GM20000 (cell line): ENCODE data around the gene ARFIP1.

Experiments
- DNase-seq: peaks from one replicate; pipeline ENCODE4 v3.0.0; 2012; ENCODE audit warnings: low spot score
- TF ChIP-seq, protein P1 (sequence below): IDR thresholded peaks from 2 replicates; pipeline ENCODE4 v1.5.1; 2012; ENCODE audit warnings: mild to moderate bottlenecking, control low read depth; ENCODE audit errors: extremely low read depth, missing control alignments

Gene ARFIP1

DNA sequence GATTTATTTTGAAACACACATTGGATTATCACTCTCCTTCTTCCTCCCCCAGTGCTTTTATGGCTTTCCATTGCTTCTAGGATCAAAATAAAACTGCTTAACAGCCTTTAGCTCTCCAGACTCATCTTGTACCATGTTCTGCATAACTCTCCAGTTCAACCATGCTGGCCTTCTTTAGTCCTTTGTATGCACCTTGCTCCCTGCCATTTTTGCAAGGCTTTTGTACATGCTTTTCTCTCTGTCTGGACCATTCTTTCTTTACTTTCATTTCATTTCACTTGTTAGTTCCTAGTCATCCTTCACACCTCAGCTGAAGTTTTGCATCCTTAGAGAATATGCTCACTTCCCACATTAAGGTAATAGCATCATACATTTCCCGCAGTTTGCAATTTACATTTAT lies 6.9 kb downstream of the ARFIP1 start:
- TF ChIP-seq, protein P1, sequence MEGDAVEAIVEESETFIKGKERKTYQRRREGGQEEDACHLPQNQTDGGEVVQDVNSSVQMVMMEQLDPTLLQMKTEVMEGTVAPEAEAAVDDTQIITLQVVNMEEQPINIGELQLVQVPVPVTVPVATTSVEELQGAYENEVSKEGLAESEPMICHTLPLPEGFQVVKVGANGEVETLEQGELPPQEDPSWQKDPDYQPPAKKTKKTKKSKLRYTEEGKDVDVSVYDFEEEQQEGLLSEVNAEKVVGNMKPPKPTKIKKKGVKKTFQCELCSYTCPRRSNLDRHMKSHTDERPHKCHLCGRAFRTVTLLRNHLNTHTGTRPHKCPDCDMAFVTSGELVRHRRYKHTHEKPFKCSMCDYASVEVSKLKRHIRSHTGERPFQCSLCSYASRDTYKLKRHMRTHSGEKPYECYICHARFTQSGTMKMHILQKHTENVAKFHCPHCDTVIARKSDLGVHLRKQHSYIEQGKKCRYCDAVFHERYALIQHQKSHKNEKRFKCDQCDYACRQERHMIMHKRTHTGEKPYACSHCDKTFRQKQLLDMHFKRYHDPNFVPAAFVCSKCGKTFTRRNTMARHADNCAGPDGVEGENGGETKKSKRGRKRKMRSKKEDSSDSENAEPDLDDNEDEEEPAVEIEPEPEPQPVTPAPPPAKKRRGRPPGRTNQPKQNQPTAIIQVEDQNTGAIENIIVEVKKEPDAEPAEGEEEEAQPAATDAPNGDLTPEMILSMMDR = no peak
- DNase-seq = no peak

DNA sequence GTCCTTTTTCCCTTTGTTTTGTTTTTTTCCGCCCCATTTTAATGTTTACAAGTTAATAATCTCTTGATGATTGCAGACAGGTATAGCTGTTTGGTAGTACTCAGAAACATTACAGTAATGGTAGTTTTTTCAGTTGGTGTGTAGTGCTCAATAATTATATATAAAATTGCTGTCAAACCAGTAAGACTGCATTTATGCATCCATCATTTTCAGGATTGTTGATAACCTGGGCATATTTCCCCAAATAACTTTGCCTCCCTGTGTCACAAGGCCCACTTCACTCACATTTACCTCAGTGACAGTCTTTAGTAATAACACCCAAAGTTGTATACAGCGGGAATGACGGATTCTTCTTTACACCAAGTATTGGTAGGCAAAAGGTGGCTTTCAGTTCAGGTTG lies 16.1 kb downstream of the ARFIP1 start:
- TF ChIP-seq, protein P1 = no peak

DNA sequence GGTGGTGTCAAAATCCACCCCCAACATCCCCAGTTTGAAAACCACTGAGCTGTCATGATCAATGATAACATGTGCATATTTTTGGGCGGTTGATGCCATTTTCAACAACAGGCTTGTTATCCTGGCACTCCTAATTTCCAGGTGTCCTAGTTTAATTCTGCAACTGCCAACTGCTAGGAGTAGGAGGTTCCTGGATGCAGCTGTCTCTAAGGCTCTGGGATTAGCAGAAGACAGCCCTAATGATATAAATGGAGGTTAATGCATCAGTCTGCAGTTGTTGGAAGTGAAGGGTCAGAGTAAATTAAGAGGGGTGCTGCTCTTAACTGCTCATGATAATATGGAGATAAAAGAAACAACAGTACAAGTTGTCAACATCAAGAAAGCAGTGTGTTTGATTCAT lies 23.8 kb downstream of the ARFIP1 start:
- DNase-seq = no peak
- TF ChIP-seq, protein P1 = no peak

More for the DNA sequence above, 16.1 kb downstream of the ARFIP1 start:
- DNase-seq = no peak

DNA sequence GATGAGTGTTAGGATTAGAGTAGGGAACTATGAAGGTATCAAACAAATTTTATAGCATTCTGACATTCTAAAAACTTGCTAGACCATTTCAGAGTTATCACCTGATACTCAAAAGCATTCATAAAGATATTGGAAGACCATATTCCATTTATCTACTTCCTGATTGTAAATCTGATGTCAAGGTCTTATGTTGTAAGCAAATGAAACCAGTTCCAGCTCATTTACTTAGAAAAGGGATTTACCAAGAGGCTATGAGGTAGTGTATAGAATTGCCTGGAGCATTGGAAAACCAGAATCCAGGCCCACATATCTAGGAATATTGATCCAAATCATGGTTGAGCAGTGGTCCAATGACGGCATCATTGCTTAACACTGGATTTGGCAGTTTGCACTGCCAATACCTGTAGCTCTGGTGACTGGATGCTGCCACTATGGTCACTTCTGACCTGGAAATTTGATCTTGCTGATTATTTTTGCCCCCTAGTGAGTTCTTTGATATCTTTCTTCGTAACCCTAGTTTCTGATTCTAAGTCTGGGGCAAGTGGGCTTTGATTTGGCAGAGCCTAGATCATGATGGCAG lies 25.4 kb downstream of the ARFIP1 start:
- TF ChIP-seq, protein P1 = no peak
- DNase-seq = no peak

DNA sequence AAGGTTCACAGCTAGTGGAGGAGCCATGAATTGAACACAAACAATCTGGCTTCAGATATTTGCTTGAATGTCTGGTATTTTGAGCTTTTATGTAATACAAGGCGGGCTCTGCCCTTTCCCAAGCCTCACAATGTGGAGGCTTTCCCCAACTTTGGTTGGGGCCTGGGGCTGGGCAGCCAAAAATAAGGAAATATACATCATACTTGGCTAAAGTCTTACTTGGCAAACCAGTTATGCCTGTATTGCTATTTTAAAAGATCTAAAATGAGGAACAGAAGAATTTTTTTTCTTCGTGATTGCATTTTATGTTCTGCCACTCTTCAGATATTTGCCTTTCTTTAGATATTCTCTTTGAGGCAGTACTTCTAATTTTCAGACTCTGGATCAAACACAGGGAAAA lies 26.1 kb downstream of the ARFIP1 start:
- TF ChIP-seq, protein P1 = no peak
- DNase-seq = no peak

DNA sequence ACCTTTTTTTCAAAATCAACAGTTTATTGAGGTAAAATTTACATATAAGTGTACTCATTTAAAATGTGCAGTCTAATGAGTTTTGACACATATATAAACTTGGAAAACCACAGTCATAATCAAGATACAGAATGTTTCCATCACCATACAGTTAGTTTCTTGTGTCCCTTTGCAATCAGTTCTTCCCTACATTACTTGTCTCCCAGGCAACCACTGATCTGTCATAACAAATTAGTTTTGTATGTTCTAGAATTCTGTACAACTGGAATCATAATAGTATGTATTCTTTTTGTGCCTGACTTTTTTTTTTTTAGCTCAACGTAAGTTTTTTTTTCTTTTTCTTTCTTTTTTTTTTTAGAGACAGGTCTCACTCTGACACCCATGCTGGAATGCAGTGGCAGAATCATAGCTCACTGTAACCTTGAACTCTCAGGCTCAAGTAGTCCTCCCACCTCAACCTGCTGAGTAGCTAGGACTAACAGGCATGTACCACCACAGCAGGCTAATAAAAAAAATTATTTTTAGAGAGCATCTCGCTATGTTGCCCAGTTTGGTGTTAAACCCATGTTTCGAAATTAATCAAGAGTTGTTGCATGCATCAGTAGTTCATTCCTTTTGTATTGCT lies 26.9 kb downstream of the ARFIP1 start:
- DNase-seq = no peak
- TF ChIP-seq, protein P1 = no peak

DNA sequence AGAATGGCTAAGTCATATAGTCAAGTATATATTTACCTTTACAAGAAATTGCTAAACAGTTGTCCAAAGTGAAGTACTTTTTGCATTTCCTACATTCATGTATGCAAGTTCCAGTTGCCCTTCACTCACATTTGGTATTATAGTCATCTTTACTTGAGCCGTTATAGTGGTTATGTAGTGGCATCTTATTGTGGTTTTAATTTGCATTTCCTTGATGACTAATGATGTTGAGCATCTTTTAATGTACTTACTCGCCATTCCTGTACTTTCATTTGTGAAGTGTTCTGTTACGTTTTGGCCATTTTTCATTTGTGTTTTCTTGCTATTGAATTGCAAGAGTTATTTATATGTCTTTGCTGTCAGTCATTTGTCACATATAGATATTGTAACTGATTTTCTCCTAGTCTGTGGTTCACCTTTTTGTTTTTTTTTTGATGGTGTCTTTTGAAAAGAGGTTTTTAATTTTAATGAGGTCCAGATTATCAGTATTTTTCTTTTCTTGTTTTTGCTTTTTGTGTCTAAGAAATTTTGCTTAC lies 27.6 kb downstream of the ARFIP1 start:
- DNase-seq = no peak
- TF ChIP-seq, protein P1 = no peak
